GM21423 (cell line): ENCODE measurements around the gene PI4KA.

Experiments used
- ATAC-seq: cut with Tn5 transposase; IDR thresholded peaks from one replicate; pipeline ENCODE4 v1.9.1; 2021; ENCODE audit warnings: mild to moderate bottlenecking, moderate library complexity; ENCODE audit not compliant: unreplicated experiment

PI4KA gene

DNA sequence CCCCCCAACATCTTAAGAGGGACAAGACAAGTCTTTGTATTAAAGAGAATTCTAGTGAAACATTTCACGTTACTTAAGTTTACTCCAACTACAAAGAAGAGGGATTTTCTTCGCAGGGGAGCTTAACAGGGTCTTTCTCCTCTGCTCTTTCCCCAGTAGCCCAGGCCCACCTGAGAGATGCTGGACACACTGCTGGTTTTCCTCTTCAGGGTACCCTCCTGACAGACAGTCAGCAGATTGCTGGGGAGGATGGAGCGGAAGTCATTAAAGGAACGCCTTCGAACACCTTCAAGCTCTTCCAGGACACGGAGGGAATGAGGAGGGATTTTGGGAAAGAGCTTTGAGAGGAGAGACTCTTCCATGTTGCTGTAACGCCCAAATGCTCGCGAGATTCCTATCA lies 39.1 kb downstream of the PI4KA start:
- no peak for ATAC-seq

DNA sequence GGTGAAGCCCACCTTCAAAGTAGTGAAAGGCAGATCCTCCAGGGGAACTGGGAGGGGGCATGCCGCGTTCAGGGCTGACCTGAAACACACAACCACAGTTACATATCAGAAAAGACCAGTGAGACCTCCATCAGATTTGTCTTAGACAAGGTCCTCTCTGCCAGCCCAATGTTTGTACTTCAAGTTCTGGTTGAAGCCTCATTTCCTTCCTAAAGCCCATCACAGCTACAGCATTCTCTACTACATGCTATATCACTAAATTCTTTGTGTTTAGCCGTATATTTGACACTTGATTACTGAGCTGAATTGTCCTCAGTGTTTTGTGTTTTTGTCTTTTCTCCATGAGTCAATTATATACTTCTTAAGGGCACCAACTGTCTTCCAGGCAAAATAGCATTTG lies 40.1 kb downstream of the PI4KA start:
- ATAC-seq: no peak

DNA sequence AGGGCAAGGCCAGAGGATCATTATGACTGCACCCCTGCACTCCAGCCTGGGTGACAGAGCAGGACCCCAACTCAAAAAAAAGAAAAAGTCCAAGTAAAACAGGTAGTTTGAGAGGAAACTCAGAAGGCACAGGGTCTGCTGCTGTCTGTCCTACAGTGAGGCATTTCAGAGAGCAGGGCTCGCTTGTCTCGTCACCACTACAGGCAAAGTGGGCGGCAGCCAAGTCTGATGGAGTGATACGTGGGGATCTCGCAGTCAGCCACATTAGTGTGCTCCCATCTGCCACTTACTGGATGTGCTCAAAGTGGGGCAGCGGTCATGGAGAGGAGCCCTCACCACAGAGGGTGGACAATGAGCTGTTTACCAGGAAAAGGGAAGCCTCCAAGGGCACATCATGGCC lies 42.1 kb downstream of the PI4KA start:
- ATAC-seq: no peak

DNA sequence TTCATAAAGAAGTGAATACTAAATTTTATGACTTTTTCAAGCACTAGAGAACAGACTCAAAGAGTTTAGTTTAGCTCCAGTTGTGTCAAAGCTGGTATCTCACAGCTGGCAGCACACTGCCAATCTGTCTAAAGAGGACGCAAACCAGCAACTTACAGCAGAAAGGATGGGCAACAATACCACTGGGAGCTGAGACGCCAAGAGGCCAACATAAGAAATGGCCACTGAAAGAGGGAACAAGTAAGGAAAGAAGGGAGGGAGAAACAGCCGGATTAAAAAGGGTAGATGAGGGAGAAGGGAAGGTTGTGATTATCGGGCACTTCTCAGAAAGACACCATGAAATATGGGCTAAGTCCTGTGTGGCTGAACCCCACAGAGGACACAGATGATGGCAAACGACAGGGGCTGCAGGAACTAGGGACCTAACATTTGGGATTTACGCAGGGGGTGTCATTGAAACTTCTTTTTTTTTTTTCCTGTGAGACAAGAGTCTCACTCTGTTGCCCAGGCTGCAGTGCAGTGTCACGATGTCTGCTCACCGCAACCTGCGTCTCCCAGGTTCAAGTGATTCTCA lies 43.0 kb downstream of the PI4KA start:
- ATAC-seq: no peak

DNA sequence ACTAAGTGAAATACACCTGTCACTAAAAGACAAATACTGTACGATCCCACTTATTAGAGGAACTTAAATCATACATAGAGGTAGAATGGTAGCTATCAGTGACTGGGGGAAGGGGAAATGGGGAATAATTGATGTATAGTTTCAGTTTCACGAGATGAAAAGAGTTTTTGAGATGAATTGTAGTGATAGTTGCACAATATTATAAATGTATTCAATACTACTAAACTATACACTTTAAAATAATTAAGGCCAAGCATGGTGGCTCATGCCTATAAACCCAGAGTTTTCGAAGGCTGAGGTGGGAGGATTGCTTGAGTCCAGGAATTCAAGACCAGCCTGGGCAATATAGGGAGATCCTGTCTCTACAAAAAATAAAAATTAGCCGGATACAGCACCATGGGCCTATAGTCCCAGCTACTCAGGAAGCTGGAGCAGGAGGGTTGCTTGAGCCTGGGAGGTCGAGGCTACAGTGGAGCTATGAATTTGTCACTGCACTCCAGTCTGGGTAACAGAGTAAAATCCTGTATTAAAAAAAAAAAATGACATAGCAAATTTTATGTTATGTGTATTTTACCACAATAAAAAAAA lies 44.3 kb downstream of the PI4KA start:
- no peak for ATAC-seq

DNA sequence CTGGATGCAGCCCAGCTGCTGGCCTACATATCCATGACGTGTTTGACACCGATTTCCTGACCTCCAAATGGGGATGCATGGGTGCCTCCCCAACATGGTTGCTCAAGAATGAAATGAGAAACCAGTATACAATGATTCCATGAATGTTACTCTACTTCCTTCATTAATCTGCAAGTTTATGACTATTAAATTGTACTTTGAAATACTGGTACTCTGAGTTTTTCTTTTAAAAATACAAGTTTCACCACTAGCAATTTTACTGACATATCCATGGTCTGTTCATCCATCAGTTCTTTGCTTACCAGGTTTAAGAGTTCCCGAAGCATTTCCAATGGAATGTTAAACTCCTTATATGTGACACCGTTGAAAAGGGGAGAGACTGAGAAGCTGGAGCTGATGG lies 45.6 kb downstream of the PI4KA start:
- ATAC-seq: no peak

DNA sequence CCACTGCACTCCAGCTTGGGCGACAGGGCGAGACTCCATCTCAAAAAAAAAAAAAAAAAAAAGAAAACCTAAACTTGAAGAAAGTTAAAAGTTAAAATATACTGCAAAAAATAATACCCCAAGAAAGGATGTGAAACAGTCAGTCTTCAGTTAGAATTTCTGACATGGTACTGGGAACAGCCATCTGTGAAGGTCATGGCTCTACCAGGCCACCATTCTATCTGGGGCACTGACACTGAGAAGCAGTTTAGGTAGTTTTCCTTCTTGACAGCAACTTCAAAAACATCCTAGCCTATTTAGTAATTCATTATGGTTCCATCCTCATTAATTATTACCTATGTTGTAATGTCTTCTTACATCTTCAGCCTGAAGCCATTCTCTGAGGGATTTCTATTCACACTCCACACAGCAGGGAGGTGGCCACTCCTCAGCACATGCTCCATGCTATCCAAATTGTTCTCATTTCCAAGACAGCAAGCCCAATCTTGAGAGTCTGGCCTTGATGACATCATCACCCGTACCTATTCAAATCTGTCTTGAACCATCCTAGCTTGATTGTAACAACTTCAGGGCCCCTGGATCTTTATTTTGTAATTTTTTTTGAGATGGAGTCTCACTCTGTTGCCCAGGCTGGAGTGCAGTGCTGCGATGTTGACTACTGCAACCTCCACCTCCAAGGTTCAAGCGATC lies 46.5 kb downstream of the PI4KA start:
- ATAC-seq: no peak

DNA sequence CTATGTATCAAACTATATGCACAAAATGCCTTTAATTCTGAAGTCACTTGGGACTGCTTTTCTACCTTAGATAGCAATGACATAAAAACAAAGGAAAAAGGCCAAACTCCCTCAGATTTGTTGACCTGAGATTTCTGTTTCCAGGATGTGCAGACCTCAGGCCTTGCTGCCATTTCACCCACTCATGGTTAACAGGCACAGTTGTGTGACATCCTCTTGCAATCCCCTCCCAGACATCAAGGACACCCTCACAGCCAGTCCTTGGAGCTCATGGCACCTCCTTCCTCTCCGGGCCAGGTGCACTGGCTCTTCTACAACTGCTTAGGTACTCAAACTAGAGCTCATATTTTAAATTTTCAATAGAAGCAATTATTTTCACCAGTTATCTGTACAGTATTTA lies 47.4 kb downstream of the PI4KA start:
- ATAC-seq: no peak

DNA sequence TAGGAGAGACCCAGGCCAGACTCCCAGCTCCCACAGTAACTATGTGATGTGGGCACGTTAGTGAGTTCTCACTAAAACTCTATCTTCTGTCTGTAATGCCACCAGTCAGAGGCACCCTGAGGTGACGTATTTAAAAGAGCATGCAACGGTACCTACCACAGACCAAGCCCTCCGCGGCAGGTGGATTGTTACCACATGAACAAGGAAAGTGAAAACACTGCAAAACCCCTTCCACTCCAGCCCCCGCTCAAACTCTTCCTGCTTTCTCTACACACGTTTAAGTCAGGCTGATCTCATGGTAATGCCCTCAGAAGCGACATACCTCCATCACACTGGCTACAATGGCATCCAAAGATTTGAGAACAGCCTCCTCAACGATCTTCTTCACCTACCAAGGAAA lies 48.0 kb downstream of the PI4KA start:
- no peak for ATAC-seq

DNA sequence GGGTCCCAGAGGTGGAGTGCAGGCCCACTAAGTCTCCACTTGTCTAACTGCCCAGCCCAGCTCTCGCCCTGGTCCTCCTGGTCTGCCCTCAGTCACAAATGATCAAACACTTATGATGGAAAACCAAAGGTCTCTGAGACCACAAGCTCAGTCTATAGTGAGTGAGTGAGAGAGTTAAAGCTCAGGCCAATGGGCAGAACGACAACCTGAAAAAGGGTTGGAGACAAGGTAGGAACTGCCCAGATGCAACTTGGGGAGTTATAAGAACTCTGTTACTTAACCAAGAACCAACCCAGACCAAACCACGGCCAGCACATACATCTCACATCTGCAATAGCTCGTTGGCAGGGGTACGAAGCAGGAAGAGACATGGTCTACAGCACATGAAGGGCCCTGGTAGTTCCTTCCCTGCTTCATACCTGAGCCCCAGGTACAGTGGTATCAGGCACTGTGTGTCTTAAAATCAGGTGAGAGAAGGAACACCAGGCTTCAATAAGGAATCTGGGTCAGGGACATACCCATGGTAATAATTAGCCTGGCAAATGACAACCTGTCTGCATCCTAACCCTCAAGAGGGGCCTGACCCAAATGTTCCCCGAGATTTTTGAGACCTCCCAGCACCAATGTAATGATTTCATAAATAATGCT lies 48.9 kb downstream of the PI4KA start:
- ATAC-seq: no peak

DNA sequence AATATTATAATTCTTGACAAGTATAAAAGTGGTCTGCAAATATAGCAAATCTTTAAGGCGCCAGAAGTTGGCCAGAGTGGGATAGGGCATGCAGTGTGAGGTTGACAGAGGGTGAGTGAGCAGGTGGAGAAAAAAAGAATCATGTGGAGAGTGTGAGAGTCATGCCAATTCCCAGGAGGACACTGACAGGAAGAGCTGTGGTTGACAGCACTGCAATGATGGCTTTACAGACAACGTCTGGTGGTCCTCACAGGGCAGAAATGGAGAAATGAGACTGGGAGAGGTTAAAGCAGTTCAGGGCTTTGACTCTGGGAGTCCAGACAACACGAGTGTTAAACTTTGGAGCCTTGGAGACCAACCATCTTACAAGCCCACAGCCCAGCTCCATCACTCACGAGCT lies 49.8 kb downstream of the PI4KA start:
- ATAC-seq: no peak

DNA sequence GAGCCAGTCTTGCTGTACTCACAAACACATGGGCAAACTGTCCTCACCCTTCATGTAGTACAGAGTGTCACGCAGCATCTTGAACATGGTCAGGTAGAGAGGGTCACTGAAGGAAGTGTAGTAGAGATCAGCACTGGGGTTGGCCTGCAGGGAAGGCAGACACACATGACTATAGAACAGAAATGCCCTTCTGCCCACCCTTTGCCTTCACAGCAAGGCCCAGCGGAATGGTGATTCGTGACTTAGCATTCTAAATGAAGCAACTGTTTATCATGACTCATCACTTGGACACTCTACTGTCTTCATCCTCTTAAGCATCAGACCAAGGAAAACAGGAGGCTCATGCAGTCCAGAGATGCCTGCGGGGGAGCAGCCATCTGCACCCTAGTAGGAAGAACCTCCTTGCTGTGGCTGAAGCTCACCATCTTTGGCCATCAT lies 51.3 kb downstream of the PI4KA start:
- ATAC-seq: no peak

DNA sequence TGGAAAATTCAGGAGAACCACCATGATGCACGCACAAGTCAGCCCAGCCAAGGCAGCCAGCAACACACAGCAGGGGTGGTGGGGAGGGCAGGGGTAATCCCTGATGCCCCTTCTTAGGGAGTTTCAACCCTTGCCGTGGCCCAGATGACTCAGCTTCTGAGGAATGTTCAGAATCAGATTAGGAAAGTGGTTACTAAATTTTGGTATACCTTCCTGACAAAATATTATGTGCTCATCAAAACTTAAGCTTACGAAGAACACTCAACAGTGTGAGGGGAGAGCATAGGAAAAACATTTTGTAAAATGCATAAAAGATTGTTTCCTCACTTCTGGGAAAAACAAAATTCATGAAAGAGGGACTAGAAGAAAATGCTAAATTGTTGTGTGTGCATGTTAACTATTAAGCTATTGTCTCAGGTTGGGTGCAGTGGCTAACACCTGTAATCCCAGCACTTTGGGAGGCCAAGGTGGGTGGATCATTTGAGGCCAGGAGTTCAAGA lies 52.6 kb downstream of the PI4KA start:
- ATAC-seq: no peak

DNA sequence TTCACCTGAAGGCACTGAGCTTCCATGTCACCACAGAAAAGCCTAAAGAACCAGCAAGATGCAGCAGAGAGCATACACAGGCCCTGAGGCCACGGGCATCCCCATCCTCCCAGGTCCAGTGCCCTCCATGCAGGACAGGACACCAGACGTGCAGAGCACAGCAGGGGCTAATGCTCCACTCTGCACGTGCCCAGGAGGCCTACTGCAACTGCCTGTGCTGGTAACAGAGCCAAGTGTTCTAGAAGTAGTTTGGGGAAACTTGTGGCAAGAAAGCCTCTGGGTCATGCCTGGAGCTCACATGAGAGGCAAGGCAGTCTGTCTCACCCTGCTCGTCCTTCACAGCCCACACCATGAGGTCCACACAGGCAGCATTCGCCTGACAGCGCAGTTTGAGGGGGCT lies 54.0 kb downstream of the PI4KA start:
- no peak for ATAC-seq

DNA sequence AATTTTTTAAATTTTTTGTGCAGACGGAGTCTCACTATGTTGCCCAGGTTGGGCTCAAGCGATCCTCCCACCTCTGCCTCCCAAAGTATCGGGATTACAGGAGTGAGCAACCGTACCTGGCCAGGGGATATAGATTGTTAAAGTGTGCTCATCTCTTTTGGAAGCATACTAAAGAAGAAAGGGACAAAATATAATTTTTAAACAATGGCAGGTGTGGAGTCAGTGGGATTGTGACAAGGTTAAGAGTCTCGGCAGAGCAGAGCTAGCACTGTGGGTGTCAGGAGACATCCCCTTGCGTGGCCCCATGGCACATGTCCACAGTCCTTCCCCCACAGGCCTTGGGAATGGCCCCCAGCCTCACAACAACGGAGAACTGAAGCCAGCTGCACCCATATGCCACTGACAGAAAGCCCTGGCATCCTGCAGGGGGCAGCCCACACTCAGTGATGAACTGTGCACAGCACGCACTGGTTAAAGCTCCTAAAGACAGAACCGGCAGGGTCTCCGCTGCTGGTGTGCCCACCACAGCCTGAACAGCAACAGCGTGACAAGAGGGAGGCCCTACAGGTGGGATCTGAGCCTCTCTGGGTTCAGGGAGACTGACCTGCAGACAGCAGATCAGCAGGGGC lies 54.8 kb downstream of the PI4KA start:
- no peak for ATAC-seq

DNA sequence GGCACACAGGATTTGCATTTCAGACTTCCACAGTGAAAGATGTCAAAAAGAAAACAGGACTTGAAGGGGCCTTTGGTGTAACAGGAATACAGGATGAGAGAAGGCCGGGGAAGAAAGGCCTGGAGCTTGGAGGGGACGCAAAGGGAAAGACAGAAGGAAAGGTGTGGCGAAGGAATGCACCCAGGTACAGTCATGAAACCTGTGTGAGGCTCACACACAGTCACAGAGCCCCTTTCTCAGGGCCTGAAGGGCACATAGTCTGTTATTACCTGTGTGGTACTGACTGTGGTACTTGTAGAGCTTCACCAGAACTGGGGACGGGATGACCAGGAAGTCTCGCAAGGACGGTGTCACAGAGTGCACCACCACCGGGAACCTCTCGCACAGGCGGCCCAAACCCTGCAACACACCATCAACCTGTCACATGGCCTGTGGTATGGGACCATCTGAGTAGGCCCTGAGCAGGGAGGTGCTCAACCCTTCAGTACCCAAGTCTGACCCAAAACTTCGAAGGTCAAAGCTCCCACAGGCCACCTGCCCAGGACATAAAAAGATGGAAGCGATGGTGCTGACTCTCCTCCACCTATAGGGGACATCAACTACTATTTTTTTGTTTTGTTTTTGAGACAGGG lies 55.6 kb downstream of the PI4KA start:
- ATAC-seq: no peak

DNA sequence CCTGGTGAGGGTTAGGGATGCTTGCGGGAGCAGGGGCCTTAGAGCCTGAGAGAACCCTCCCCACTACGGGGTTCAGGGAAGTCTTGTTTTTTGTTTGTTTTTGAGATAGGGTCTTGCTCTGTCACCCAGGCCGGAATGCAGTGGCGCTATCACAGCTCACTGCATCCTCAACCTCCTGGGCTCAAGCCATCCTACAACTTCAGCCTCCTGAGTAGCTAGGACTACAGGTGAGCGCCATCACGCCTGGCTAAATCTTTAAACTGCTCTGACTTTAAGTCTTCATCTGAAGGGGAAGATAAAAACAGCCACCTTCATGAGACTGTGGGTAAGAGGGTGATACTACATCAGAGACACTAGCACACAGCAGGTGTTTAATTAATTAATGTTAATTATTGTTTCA lies 56.2 kb downstream of the PI4KA start:
- no peak for ATAC-seq

DNA sequence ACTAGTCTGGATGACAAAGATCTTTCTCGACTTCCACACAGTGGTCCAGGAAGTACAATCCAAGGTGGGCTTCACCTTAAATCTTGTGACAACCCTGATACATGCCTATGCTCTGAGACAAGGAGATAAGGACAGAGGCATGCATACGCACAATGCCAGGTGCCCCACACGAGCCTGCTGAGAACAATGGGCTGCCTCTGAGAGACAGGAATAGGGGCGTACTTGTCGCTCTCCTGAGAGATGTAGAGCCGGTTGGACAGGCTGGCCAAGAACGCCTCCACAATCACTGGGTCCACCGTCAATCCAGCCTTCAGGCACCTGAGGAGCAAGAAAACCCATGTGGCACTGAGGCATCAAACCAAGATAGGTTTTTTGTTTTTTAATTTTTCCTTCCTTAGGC lies 59.2 kb downstream of the PI4KA start:
- ATAC-seq: no peak

DNA sequence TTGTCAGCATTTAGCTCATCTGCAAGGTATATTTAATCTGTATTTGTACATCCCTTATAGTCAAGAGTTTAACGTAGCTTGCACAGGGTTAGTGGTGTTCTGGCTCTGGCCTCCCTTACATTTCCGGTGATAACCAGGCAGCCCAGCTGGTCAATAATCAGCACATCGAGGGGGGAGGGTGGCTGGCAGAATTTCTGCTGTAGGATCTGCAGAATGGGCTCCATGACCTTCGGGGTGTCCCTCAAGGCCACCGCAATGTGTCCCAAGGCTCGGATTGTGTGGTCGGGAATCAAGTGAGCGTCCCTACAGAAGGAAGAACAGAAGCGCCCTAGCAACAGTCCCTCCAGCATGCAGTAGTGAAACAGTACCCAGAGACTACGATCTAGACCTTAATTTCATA lies 59.6 kb downstream of the PI4KA start:
- no peak for ATAC-seq

DNA sequence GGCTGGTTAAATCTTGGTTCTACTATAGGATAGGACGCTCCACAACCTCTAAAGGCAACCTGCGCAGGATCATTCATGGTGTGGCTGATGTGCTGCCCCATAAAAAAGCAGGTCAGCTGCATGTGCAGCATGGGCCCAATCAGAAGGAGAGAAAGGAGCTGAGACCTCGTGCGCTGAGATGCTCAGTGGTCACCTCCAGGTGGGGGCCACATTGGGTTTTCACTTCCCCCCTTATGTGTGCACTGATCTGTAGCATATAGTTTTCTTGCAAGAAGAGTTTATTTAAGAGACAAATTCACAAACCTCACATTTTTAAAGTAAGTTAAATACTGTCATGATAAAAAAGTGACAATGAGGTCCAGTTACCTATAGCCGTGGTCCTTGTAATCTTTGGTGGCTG lies 60.4 kb downstream of the PI4KA start:
- ATAC-seq: no peak

DNA sequence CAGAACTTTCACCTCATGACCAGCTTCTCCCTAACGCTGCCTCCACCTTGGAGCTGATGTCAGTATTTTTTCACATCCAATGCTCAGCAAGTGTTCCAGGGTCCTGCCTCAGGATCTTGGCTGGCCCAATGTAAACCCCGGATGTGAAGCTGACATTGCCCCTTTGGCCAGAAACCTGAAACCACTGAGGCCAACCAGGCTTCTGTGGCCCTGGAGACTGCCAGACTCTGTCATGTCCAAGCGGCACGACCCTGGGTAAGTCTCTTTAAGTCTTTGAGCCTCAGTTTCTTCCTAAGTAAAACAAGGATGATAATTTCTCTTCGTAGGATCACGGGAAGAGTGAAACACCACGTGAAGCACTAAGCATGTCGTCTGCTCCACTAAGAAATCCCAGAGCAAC lies 61.9 kb downstream of the PI4KA start:
- no peak for ATAC-seq
